ENCODE data around the gene MIAT.

- TF ChIP-seq TAF1 (CRISPR knock-in tag; IDR thresholded peaks at IDR 0.05) (no peak), ZSCAN20 (CRISPR knock-in tag; IDR thresholded peaks at IDR 0.05; ENCODE audit: borderline replicate concordance) (no peak)
These were observed 64.8 kb downstream of the MIAT start for GRCh38 chr22:26722159-26722558.
